Erythroblast (primary cell): ENCODE results near the gene CNNM4.
"Not testable (repeated sequence)": the region's sequence is repeated elsewhere in the genome, so short reads cannot be mapped to it uniquely, and the experiment has no call there.

Experiments used
- GATA1 ChIP-seq: IDR thresholded peaks from 2 replicates; pipeline ENCODE4 v1.6.1; 2011; ENCODE audit warnings: low read depth, mild to moderate bottlenecking, control low read depth, low read length, moderate library complexity
- POLR2A ChIP-seq: IDR thresholded peaks from 2 replicates; pipeline ENCODE4 v1.6.1; 2011; ENCODE audit warnings: mild to moderate bottlenecking, low read length

GRCh38 chr2:96796497-96796896 lies 35.8 kb downstream of the CNNM4 start:
- TF ChIP-seq POLR2A, GATA1: not testable (repeated sequence)
